ENCODE data around the gene TGFBRAP1. TPM values are rescaled to one million over a fixed set of nuclear protein-coding genes. Genes with fewer than 3 reads are reported as not detected.
"Not testable (repeated sequence)": the region's sequence is repeated elsewhere in the genome, so short reads cannot be mapped to it uniquely, and the experiment has no call there.

Gene TGFBRAP1
- total RNA-seq, 2 donors from 2014 or later = 11.2 to 12.7 TPM

GRCh38 chr2:105251016-105251648, 78.4 kb downstream of the TGFBRAP1 start:
- ATAC-seq; intact Hi-C loops (cut with DNase I); DNase-seq: not testable (repeated sequence)

- intact Hi-C loops (cut with DNase I) = no loop called here
- no peak for DNase-seq
- no peak for ATAC-seq
Measured at GRCh38 chr2:105249891-105250290, 79.6 kb downstream of the TGFBRAP1 start.

GRCh38 chr2:105249181-105249580, 80.4 kb downstream of the TGFBRAP1 start:
- ATAC-seq (no peak), DNase-seq (no peak)
- intact Hi-C loops (cut with DNase I) = no loop called here

GRCh38 chr2:105248316-105249070, 81.0 kb downstream of the TGFBRAP1 start:
- DNase-seq (no peak), ATAC-seq (peak in 1 of 2 donors; percentile 12)
- intact Hi-C loops (cut with DNase I) = no loop called here

- intact Hi-C loops (cut with DNase I) = no loop called here
- no peak for DNase-seq
- no peak for ATAC-seq
Measured at GRCh38 chr2:105244451-105244850, 85.1 kb downstream of the TGFBRAP1 start.

GRCh38 chr2:105243961-105244360, 85.6 kb downstream of the TGFBRAP1 start:
- DNase-seq (no peak), ATAC-seq (no peak)
- intact Hi-C loops (cut with DNase I) = no loop called here

- intact Hi-C loops (cut with DNase I) = no loop called here
- no peak for DNase-seq
- ATAC-seq = no peak
Measured at GRCh38 chr2:105242286-105242993, 87.1 kb downstream of the TGFBRAP1 start.

- ATAC-seq (no peak), DNase-seq (no peak)
- intact Hi-C loops (cut with DNase I) = no loop called here
Measured at GRCh38 chr2:105241443-105241842, 88.1 kb downstream of the TGFBRAP1 start, which contains the start of gene GPR45. Gene GPR45 (plus strand): TSS chr2:105241743. CDS start chr2:105241859, 116 bp downstream.

GRCh38 chr2:105239924-105240323, 89.6 kb downstream of the TGFBRAP1 start:
- intact Hi-C loops (cut with DNase I) = no loop called here
- DNase-seq = no peak

GRCh38 chr2:105238664-105239240, 90.8 kb downstream of the TGFBRAP1 start:
- intact Hi-C loops (cut with DNase I) = no loop called here
- DNase-seq (no peak), ATAC-seq (no peak)

More at GRCh38 chr2:105239924-105240323, 89.6 kb downstream of the TGFBRAP1 start:
- ATAC-seq = no peak

- DNase-seq (no peak), ATAC-seq (peak in 1 of 2 donors; percentile 17)
- intact Hi-C loops (cut with DNase I) = loop anchor here in 1 of 2 donors (2.0 kb wide), 1 partner anchor 122 kb away; no protein-coding TSS in a partner anchor
Measured at GRCh38 chr2:105237045-105237765, 92.3 kb downstream of the TGFBRAP1 start.

- intact Hi-C loops (cut with DNase I) = loop anchor here in 1 of 2 donors (2.0 kb wide), 1 partner anchor 121 kb away; no protein-coding TSS in a partner anchor
- ATAC-seq = no peak
- DNase-seq = no peak
Measured at GRCh38 chr2:105236060-105236424, 93.5 kb downstream of the TGFBRAP1 start.

- peak; percentile 82 for DNase-seq
- intact Hi-C loops (cut with DNase I) = loop anchor here (2.0 kb wide), 1 partner anchor 121 kb away; no protein-coding TSS in a partner anchor
- ATAC-seq = peak; percentile 69 to 70
Measured at GRCh38 chr2:105235388-105236059, 94.0 kb downstream of the TGFBRAP1 start.

GRCh38 chr2:105231232-105231619, 98.3 kb downstream of the TGFBRAP1 start:
- no peak for DNase-seq
- no peak for ATAC-seq
- intact Hi-C loops (cut with DNase I) = no loop called here

GRCh38 chr2:105224444-105224843, 105.1 kb downstream of the TGFBRAP1 start:
- intact Hi-C loops (cut with DNase I) = no loop called here
- DNase-seq = no peak
- ATAC-seq = no peak

GRCh38 chr2:105220604-105221003, 108.9 kb downstream of the TGFBRAP1 start:
- DNase-seq = no peak
- ATAC-seq = peak in 1 of 2 donors; percentile 53
- intact Hi-C loops (cut with DNase I) = no loop called here

GRCh38 chr2:105215586-105216192, 113.8 kb downstream of the TGFBRAP1 start:
- ATAC-seq = no peak
- intact Hi-C loops (cut with DNase I) = no loop called here
- no peak for DNase-seq

Data from left cardiac atrium (tissue), 4 donors.